Measurements from ENCODE around the gene BBS1.
"Not testable (repeated sequence)": the region's sequence is repeated elsewhere in the genome, so short reads cannot be mapped to it uniquely, and the experiment has no call there.

The BBS1 gene

DNA sequence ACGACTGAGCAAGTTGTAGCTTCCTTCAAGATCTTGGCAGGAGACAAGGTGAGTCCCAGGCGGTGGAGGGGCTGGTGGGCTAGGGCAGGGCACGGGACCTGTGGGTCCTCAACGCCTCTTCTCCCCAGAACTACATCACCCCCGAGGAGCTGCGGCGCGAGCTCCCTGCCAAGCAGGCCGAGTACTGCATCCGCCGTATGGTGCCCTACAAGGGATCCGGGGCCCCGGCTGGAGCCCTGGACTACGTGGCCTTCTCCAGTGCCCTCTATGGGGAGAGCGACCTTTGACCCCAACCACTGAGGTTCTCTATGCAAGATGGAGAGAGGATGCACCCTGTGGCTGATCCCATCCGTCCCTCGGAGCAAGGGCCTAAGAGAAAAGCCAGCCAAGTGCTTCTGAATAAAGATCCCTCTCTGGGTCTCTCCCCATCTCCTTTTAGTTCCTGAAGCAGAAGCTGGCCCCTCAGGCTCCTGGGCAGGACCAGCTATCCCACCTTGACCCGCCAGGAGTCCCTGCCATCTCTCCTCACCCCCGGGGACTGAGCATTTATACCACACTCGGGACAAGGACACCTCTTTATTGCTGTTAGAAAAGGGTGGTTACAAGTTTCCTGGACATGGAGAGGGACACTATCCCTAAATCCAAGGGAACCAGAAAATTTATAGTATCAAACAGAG is 52.6 kb downstream of the BBS1 start:
- DNase-seq (no peak), ATAC-seq (no peak)
- no peak overlapping the region for H3K4me3 Mint-ChIP-seq
- H3K4me1 Mint-ChIP-seq: peaks cover 12% of the 10 kb centered on the region
- H3K36me3 Mint-ChIP-seq (ENCODE audit: low read depth): no peaks in the 10 kb centered on the region
- no peaks in the 10 kb centered on the region for H3K9me3 Mint-ChIP-seq
- H3K27ac Mint-ChIP-seq: no peak overlapping the region
- peaks cover 16% of the 10 kb centered on the region for H3K27me3 Mint-ChIP-seq

GRCh38 chr11:66563832-66564231 is 53.4 kb downstream of the BBS1 start:
- Mint-ChIP-seq H3K27me3 (peaks cover 11% of the 10 kb centered on the region), H3K36me3 (ENCODE audit: low read depth) (no peaks in the 10 kb centered on the region)

GRCh38 chr11:66564538-66564937 is 54.1 kb downstream of the BBS1 start:
- no peak overlapping the region for H3K27ac Mint-ChIP-seq
- peaks cover 12% of the 10 kb centered on the region for H3K4me1 Mint-ChIP-seq
- no peak for DNase-seq
- ATAC-seq: no peak
- H3K36me3 Mint-ChIP-seq (ENCODE audit: low read depth): no peaks in the 10 kb centered on the region
- H3K9me3 Mint-ChIP-seq: no peaks in the 10 kb centered on the region
- H3K27me3 Mint-ChIP-seq: peaks cover 7% of the 10 kb centered on the region
- H3K4me3 Mint-ChIP-seq: no peak overlapping the region

More at GRCh38 chr11:66563832-66564231, 53.4 kb downstream of the BBS1 start:
- ATAC-seq (no peak), DNase-seq (no peak)
- Mint-ChIP-seq H3K4me3 (no peak overlapping the region), H3K27ac (no peak overlapping the region), H3K9me3 (no peaks in the 10 kb centered on the region), H3K4me1 (peaks cover 13% of the 10 kb centered on the region)

- peaks cover 12% of the 10 kb centered on the region for H3K4me1 Mint-ChIP-seq
- peaks cover 7% of the 10 kb centered on the region for H3K27me3 Mint-ChIP-seq
- H3K36me3 Mint-ChIP-seq (ENCODE audit: low read depth): no peaks in the 10 kb centered on the region
- DNase-seq (no peak), ATAC-seq (no peak)
- H3K4me3 Mint-ChIP-seq: no peak overlapping the region
- no peak overlapping the region for H3K27ac Mint-ChIP-seq
- no peaks in the 10 kb centered on the region for H3K9me3 Mint-ChIP-seq
Measured at GRCh38 chr11:66564984-66565383, 54.5 kb downstream of the BBS1 start.

DNA sequence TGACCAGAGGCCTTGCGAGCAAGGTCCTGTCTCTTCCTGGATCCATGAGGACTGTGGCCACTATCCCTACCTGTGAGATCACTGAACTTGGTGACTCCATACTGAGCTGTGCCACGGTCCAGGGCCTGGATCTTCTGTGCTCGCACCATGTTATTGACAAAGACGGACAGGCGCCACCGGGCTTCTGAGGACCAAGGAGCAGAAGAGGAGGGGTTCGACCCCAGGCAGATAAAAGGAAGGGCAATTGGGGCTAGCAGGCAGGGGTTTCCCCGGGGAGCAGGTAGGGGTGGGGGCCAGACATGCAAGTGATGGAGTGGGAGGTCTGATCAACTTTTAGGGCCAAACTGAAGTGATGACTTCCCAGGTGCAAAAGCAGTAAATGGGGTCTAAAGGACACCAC is 55.8 kb downstream of the BBS1 start:
- Mint-ChIP-seq H3K27ac (no peak overlapping the region), H3K4me3 (no peak overlapping the region)
- ATAC-seq: no peak

DNA sequence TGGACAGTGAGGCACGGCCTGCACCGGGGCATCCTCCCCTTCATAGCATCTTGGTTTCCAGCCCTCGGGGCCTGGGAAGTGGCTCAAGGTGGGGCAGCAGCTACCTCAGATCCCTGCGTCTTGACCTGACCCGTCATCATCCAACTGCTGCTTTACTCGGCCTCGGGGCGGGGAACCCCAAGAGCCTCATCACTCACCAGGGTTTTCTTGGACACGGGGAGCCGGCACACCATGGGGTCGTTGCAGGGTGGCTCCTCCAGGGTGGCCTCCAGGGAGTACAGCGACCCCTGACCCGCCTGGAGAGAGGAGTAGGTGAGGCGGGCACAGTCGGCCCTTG is 57.3 kb downstream of the BBS1 start:
- H3K9me3 Mint-ChIP-seq: no peaks in the 10 kb centered on the region
- ATAC-seq (no peak), DNase-seq (no peak)
- H3K36me3 Mint-ChIP-seq (ENCODE audit: low read depth): no peaks in the 10 kb centered on the region
- H3K27ac Mint-ChIP-seq: no peak overlapping the region
- peak overlapping the region; percentile 67 for H3K4me3 Mint-ChIP-seq
- peaks cover 6% of the 10 kb centered on the region for H3K27me3 Mint-ChIP-seq
- H3K4me1 Mint-ChIP-seq: peaks cover 12% of the 10 kb centered on the region

More for the DNA sequence above, 55.8 kb downstream of the BBS1 start:
- Mint-ChIP-seq H3K27me3 (peaks cover 6% of the 10 kb centered on the region), H3K9me3 (no peaks in the 10 kb centered on the region), H3K36me3 (ENCODE audit: low read depth) (no peaks in the 10 kb centered on the region), H3K4me1 (peaks cover 12% of the 10 kb centered on the region)
- no peak for DNase-seq

DNA sequence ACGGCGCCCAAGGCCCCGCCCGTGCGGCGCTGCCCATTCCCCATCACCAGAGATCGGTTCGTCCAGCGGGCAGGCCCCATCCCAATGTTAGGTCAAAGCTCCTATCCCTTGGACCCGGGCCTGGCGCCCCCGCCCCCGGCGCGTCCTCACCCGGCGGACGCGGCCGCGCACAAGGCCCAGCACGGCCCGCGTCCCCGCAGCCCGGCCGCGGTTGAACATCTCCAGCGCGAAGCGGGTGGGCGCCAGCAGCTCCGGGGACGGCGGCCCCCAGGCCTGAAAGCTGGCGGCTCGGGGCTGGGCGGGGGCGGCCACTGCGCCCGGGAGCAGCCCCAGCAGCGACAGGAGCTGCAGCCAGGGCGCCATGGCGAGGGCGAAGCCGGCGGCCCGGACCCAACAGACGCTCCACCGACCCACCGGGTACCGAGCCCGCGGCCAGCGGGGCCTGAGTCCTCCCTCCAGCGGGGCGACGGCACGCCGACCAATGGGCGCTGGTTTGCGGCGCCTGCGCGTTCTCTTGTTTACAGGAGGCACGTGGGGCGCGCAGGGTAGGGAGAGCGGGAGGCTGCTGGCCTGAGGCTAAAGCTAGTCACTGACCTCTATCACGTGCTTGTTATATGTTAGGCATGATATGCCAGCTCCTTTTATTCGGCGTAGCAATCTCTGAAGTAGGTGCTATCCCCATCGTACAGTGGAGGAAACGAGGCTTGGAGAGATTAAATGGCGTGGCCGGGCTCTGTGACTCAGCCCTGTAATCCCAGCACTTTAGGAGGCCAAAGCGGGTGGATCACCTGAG is 57.9 kb downstream of the BBS1 start, which contains the start of gene CTSF:
TSS of gene CTSF (minus strand) at position 483 of the 793 bp plus-strand sequence. CDS start at position 363, 120 bp downstream.
- Mint-ChIP-seq H3K36me3 (ENCODE audit: low read depth) (no peaks in the 10 kb centered on the region), H3K27ac (peak within 1 kb of the TSS; percentile 60), H3K4me1 (peaks cover 12% of the 10 kb centered on the region), H3K9me3 (no peaks in the 10 kb centered on the region), H3K27me3 (peaks cover 6% of the 10 kb centered on the region), H3K4me3 (peak within 1 kb of the TSS; percentile 77)
- ATAC-seq (peak; percentile 88), DNase-seq (peak; percentile 76)

DNA sequence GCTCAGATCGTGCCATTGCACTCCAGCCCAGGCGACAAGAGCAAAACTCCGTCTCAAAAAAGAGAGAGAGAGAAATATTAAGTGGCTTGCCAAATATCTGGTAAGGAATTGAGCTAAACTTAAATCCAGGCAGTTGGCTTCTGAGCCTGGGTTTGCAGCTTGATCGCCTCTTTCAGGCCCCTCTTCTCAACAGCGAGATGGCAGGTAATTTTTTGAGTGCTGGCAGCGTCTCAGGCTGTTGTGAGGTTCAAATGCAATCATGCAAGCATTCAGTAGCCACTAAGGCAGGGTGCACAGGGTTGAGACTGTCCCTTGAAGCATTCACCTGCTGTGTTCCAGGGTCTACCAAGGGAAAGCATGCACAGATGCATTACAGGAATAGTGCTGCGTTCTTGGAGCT is 58.6 kb downstream of the BBS1 start:
- no peak overlapping the region for H3K27ac Mint-ChIP-seq
- peaks cover 6% of the 10 kb centered on the region for H3K27me3 Mint-ChIP-seq
- no peaks in the 10 kb centered on the region for H3K36me3 Mint-ChIP-seq (ENCODE audit: low read depth)
- DNase-seq: no peak
- no peak for ATAC-seq
- no peak overlapping the region for H3K4me3 Mint-ChIP-seq
- no peaks in the 10 kb centered on the region for H3K9me3 Mint-ChIP-seq
- peaks cover 12% of the 10 kb centered on the region for H3K4me1 Mint-ChIP-seq

DNA sequence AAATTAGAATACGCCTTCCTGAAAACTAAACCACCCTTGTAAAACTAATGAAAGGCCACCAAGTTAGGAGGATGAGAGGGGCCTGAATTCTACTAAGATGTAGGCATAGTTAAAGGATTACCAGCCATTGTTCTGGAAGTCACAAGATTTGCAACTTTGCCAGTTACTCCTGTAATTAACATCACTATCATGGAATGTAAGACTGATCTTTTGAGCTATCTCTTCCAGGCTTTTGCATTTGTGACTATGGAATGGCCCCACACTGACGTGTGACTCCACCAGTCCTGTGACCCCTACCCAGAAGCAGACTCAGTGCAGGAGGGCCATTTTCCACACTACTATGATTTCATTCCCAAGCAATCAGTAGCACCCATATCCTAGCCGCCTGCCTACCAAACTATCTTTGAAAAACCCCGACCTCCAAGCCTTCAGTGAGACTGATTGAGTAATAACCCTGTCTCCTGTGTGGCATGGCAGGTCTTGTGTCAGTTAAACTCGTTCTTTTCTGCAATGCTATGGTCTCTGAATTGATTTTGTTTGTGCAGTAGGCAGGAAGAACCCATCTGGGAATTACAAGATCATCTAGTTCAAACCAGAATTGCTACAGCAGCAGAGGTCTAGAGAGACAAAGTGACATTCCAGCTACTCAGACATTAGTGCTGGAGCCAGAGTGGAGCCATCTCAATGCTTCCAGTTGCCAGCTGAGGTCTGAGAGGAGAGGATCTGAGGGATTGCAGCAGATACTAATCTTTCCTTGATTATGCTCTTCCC is 59.8 kb downstream of the BBS1 start:
- no peaks in the 10 kb centered on the region for H3K36me3 Mint-ChIP-seq (ENCODE audit: low read depth)
- ATAC-seq (no peak), DNase-seq (no peak)
- H3K4me1 Mint-ChIP-seq: peaks cover 12% of the 10 kb centered on the region
- no peaks in the 10 kb centered on the region for H3K9me3 Mint-ChIP-seq
- H3K27ac Mint-ChIP-seq: no peak overlapping the region
- H3K27me3 Mint-ChIP-seq: peaks cover 6% of the 10 kb centered on the region
- H3K4me3 Mint-ChIP-seq: no peak overlapping the region

DNA sequence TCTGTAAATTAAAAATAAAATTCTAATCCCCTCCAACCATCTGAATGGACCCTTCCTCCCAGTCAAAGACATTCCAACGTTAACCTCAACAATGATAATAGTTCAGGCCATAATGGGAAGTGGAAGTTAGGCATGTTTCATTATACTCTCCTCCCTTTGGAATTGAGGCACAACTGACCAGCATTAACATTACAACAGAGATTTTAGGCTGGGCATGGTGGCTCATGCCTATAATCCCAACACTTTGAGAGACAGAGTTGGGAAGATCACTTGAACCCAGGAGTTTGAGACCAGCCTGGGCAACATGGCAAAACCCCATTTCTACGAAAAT is 60.4 kb downstream of the BBS1 start:
- no peak for ATAC-seq
- Mint-ChIP-seq H3K27me3 (peaks cover 6% of the 10 kb centered on the region), H3K9me3 (no peaks in the 10 kb centered on the region), H3K36me3 (ENCODE audit: low read depth) (no peaks in the 10 kb centered on the region), H3K27ac (no peak overlapping the region), H3K4me1 (peaks cover 12% of the 10 kb centered on the region), H3K4me3 (no peak overlapping the region)
- no peak for DNase-seq

DNA sequence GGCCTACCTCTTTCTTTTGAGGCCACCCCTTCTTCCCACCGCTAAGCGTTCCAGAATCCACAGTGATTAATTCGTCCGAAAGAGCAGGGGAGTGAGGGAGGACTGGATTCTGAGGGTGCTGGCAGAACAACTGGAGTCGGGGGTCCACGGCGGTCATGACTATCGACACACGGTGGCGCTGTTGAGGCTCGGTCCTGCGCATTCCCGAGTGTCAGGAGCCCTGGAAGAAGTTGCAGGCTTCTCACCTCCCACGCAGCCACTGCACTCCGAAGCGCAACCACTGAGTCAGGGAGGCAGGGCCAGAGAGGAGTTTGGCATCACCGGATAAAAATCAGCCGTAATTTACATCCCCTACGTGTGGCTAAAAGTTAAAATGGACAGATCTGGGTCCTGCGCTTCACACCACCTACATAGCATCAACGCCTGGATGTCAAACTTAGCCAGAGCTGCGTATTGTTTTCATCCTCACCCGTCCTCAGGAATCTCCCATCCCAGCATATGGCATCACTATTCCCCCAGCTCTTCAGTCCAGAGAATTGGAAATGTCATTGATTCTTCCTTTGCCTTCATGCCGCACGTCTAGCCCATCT is 68.7 kb downstream of the BBS1 start:
- no peak overlapping the region for H3K4me3 Mint-ChIP-seq
- peaks cover 17% of the 10 kb centered on the region for H3K4me1 Mint-ChIP-seq
- H3K36me3 Mint-ChIP-seq (ENCODE audit: low read depth): no peaks in the 10 kb centered on the region
- peaks cover 5% of the 10 kb centered on the region for H3K9me3 Mint-ChIP-seq
- peak; percentile 90 for DNase-seq
- H3K27ac Mint-ChIP-seq: peak overlapping the region; percentile 12
- peak; percentile 98 for ATAC-seq
- H3K27me3 Mint-ChIP-seq: peaks cover 2% of the 10 kb centered on the region

DNA sequence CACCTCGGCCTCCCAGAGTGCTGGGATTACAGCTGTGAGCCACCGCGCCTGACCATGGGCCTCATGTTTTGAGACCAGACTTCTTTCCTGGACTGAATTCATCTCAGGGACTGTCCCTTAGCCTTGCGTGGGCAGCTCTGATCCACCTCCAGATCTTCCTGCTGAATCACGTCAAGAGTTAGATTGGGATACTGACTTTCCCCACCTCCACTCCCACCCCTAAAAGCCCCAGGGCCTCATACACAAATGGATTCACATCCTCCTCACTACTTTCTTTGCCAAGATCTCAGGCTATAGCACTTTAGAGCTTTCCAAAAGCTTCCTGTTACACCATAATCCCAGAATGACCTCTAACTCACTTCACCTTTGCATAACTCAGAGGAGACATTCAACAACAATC is 70.4 kb downstream of the BBS1 start:
- Mint-ChIP-seq H3K4me1 (peaks cover 17% of the 10 kb centered on the region), H3K27me3 (peaks cover 2% of the 10 kb centered on the region), H3K9me3 (peaks cover 5% of the 10 kb centered on the region), H3K4me3 (no peak overlapping the region), H3K36me3 (ENCODE audit: low read depth) (no peaks in the 10 kb centered on the region), H3K27ac (no peak overlapping the region)
- ATAC-seq (no peak), DNase-seq (no peak)

- H3K27me3 Mint-ChIP-seq: peaks cover 2% of the 10 kb centered on the region
- DNase-seq (no peak), ATAC-seq (no peak)
- no peaks in the 10 kb centered on the region for H3K36me3 Mint-ChIP-seq (ENCODE audit: low read depth)
- H3K4me3 Mint-ChIP-seq: no peak overlapping the region
- H3K9me3 Mint-ChIP-seq: peaks cover 5% of the 10 kb centered on the region
- H3K27ac Mint-ChIP-seq: no peak overlapping the region
- H3K4me1 Mint-ChIP-seq: peaks cover 17% of the 10 kb centered on the region
Measured at GRCh38 chr11:66581261-66581660, 70.8 kb downstream of the BBS1 start.

DNA sequence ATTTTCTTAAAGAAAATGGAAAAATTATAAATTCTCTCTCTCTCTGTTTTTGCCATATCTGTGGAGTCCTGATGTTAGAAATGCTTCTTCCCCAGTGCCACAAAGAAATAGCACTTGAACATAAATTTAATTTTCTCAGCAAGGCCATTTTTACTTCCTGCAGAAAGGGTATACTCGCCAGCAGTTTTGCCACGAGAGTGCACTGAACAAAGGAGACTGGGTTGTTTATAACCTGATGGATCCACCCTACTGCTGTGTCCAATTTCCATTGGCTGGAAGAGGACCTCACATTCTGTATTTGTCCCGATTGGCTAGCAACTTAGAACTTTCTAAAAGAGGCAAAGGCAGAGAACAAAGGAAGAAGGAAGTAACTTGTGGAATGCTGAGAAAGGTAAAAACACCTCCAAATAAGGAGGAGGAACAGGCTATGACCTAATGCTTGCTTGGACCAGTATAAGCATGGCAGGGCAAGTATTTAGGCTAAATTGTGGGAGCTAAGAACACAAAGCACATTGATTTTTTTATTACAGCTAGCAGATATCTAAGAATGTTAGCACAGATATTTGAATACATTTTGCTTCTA is 72.2 kb downstream of the BBS1 start:
- not testable (repeated sequence) for H3K36me3 Mint-ChIP-seq (ENCODE audit: low read depth); ATAC-seq; H3K27me3 Mint-ChIP-seq; H3K9me3 Mint-ChIP-seq; H3K4me3 Mint-ChIP-seq; H3K27ac Mint-ChIP-seq; DNase-seq
- peaks cover 17% of the 10 kb centered on the region for H3K4me1 Mint-ChIP-seq
